Activated CD4-positive, CD25-positive, alpha-beta regulatory T cell (primary cell): ENCODE measurements around the gene TCF4.
"Not testable (repeated sequence)": the region's sequence is repeated elsewhere in the genome, so short reads cannot be mapped to it uniquely, and the experiment has no call there.

ENCODE experiments used
- DNase-seq, 4 experiments: peaks; one replicate each; lab custom pipeline; 2025; lab: John Stamatoyannopoulos, UW

TCF4 gene

GRCh38 chr18:55475467-55475866 lies 112.5 kb downstream of the TCF4 start:
- no peak for DNase-seq

- DNase-seq, result no peak
Measured at GRCh38 chr18:55473560-55473959, 114.4 kb downstream of the TCF4 start.

DNA sequence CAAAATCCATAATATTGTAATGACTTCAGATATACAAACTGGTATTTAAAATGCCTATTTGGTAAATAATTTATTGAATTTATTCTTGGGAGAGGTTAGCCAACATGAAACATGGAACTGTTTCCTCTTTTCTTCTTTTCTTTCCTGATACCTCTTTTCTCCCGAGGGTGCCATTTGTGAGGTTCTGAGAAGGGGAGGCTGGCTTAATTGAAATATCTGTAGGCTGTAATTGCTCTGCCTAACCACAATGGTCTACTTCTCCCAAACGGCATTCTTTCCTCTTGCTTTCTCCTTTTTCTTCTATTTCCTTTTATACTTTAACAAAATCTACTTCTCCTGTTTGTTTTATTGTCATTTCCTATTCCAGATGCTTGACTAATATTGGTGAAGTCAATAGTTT lies 114.9 kb downstream of the TCF4 start:
- no peak for DNase-seq

- no peak for DNase-seq
Measured at GRCh38 chr18:55470826-55471225, 117.2 kb downstream of the TCF4 start.

DNA sequence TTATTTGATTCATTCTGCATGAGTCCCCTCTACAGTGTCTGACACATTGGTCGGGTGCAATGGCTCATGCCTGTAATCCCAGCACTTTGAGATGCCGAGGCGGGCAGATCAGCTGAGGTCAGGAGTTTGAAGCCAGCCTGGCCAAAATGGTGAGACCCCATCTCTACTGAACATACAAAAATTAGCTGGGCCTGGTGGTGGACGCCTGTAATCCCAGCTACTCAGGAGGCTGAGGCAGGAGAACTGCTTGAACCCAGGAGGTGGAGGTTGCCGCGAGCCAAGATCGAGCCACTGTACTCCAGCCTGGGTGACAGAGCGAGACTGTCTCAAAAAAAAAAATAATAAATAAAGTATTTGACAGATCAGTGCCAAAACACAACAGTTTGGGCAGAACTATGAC lies 118.9 kb downstream of the TCF4 start:
- DNase-seq, result not testable (repeated sequence)

- no peak for DNase-seq
Measured at GRCh38 chr18:55466789-55467188, 121.2 kb downstream of the TCF4 start.

DNA sequence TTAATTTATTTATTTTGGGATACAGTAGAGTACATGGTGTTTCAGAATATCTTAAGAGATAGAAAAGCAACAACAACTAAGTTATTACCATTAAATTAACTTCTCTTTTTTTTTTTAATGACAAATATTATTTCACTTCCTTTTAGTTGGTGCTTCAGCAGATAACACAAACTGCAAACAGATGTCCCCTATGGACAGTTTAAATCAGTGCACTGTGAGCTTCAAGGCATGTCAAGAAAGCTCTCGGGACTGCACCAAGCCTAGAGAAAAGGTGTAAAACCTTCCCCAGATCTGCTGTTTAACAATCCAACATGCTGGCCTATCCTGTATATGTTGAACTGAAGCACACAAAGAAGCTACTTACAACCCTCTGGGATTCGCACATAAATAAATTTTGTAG lies 122.7 kb downstream of the TCF4 start:
- no peak for DNase-seq

GRCh38 chr18:55464581-55464980 lies 123.4 kb downstream of the TCF4 start:
- no peak for DNase-seq

GRCh38 chr18:55462652-55463051 lies 125.3 kb downstream of the TCF4 start:
- no peak for DNase-seq

DNA sequence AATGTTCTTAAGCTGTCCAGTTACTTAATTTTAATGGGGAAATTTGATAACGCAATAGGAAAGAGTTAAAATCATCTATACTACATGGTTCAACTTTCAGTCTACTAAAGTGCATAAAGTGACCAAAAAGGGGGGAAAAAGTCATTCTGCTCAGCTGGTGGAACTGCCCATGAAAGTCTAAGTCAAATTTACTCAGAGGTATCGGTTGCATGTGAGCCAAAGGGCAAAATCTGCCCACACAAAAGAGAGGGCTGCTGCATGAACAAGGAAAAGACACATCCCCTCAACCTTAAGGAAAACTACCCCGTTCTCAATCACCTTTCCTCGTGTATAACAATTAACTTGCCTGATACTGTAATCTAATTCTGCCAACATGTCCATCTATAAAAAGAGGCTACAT lies 126.1 kb downstream of the TCF4 start:
- no peak for DNase-seq

GRCh38 chr18:55458456-55459203 lies 129.4 kb downstream of the TCF4 start:
- no peak for DNase-seq

DNA sequence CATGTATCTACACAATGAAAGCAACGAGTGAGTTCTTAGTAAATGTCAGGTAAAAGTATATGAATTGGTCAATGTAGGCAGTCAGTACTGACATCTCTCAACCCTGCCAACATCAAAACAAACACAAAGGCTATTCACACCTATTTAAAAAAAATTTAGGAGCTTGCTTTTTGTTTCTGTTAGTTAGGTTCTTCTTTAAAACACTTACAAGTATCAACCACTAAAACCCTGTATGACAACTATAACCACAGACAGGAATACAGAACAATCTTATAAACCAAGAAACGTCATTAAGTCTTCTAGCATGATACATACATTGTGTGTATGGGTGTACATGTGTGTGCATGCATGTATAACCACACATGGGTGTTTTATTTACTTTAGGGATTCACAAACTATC lies 131.0 kb downstream of the TCF4 start:
- no peak for DNase-seq

- DNase-seq, result no peak
Measured at GRCh38 chr18:55455938-55456337, 132.1 kb downstream of the TCF4 start.

GRCh38 chr18:55453186-55453585 lies 134.8 kb downstream of the TCF4 start:
- DNase-seq, result no peak

- DNase-seq, result no peak
Measured at GRCh38 chr18:55452123-55452611, 135.8 kb downstream of the TCF4 start.

DNA sequence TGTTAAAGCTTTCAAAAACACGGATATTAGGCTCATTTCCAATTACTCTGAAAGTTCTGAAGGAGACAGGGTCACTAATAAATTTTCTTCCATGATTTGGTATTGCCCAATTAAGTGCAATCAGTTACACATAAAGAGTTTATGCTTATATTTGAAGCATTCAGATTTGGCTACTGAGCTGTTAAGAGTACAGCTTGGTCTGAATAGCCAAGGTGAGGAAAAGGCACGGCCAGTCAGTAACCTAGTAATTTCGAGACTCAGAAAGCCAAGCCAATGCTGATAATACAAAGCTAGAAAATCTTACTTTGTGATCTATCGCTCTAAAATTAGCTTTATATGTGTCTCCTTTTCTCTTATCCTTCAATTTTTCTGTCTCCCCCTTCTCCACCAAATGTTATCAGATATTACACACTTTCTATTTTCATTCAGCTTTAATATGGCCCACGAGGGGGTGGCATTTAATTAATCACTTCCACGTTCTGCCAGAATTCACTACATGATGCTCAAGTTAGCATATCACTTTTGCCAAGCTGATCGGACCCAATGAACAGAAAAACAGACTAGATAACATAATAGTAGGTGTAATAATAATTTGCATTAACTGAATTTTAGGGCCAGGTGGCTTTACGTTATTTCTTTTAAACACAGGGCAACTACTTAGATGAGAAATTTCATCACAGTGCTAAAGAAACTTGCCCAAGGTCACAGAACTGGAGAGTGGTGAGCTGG lies 138.4 kb downstream of the TCF4 start:
- no peak for DNase-seq

DNA sequence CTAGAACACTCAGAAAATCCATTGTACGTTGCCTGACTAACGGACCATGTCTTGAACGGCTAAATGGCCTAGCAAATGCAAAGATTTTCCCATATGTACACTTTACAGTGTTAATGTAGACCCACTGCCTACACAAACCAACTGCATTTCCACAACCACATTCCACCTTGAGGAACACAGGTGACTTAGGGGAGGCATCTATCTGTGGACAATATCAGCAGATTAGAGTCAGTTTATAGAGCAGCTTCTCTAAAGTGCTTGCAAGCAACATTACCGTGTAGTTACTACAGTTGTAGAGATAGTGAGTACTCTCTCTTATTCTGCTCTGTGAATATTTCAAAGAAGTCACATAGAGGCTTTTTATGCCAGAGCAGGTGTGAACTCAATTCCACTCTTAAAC lies 139.6 kb downstream of the TCF4 start:
- no peak for DNase-seq

DNA sequence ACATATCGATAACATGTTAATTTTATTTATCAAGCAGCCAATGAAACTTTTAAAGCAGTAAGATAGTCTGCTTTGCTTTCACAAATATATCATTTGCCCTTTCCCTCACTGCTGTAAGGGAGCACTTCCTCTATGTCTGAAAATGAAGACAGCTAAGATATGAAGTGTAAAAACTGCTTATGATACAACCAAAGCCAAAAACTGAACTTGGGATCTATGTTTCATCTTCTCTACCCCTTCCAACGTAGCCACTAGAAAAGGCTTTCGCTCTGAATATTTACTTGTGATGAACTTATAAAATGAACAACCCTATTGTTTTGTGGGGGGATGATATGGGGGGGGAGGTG lies 140.3 kb downstream of the TCF4 start:
- DNase-seq, result no peak

- no peak for DNase-seq
Measured at GRCh38 chr18:55446996-55447671, 140.9 kb downstream of the TCF4 start.

DNA sequence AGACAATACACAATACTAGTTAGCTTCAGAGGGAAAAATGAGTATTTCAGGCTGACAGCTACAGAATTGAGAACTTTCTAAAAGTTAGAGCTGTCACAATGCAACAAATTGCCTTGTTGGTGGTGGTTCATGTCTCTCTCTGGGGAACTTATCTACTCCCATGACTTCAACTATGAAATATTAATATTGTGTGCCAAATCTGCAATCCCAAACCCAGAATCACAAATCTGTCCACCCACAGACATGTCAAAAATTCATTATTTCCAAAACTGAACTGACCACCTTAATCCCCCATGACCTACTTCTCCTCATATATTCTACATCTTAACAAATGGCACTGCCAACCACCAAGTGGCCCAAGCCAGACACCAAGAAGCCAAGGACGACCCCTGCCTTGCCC lies 143.5 kb downstream of the TCF4 start:
- no peak for DNase-seq

GRCh38 chr18:55443776-55444175 lies 144.2 kb downstream of the TCF4 start:
- DNase-seq, result no peak

DNA sequence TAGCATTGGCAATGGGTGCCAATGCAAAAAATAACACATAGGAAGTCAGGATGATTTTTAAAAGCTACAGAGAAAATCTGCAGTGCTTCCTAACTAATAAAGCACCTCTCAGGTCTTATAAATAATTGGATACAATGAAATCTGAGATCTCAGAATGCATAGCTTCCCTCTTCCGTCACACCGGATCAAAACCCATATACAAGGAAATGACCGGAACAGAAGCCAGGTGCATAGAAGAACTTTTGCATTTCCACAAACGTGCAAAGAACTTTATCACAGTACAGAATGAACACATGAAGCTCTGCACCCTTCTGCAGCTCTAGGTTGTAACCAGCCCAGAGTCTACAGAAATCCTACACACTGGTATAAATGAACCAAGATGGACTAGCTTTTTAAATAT lies 145.4 kb downstream of the TCF4 start:
- DNase-seq, result no peak

GRCh38 chr18:55440988-55441387 lies 147.0 kb downstream of the TCF4 start:
- no peak for DNase-seq
